SIG-M5 treated with dmso at 0.1 percent for 504 hours (cell line): Measurements from ENCODE around the gene PCBD1.

Experiments used
- DNase-seq: peaks from one replicate; lab custom pipeline; 2025; ENCODE audit not compliant: unreplicated experiment; lab: John Stamatoyannopoulos, UW

Gene PCBD1

DNA sequence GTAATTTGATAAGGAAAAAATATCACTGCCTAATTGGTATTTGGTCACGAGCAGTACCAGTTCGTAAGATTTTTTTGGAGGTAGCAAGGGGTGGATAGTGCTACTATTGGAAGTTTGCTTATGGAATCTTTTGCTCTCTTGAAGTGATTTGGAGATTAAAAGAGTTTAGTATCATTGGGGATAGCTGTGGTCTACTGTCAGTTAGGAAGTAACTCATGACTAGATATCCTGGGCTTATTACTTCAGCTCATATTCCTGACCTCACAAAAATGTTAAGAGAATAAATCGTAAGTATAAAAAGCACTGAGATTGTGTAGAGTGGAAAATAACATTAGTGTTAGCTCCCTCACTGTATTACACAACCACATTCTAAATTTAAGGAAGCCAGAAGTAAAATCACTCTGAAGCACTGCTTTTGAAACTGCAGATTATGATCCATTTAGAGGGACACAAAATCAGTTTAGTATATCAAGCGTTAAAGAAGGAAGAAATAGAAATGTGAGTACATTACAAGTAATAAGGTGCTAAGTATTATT is 50.0 kb downstream of the PCBD1 start:
- DNase-seq, result no peak

GRCh38 chr10:70837660-70838059 is 50.7 kb downstream of the PCBD1 start:
- no peak for DNase-seq

- no peak for DNase-seq
Measured at GRCh38 chr10:70836319-70836718, 52.0 kb downstream of the PCBD1 start.

- no peak for DNase-seq
Measured at GRCh38 chr10:70834441-70835151, 53.8 kb downstream of the PCBD1 start.

GRCh38 chr10:70834021-70834420 is 54.3 kb downstream of the PCBD1 start:
- DNase-seq, result no peak

DNA sequence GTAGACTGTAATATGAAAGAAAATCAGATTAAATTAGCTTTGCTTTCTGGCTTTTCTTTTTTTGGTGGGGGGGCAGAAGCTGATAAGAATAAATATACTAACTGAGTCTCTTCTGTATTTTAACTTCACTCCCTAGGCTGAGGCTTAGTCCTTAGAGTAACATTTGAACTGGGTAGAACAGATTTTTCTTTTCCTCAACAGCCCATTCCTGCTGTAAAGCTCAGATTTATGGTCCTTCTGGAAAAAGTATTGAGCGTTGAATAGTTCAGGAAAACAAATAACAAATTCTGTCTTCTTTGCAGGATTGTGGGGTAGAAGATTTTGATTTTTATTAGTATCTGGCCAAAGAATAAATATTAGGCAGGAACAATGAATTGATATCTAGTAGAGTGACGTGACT is 54.8 kb downstream of the PCBD1 start:
- DNase-seq, result no peak
